Naive thymus-derived CD4-positive, alpha-beta T cell (primary cell): Measurements from ENCODE around the gene SORCS2. TPM values are rescaled to one million over a fixed set of nuclear protein-coding genes. Genes with fewer than 3 reads are reported as not detected.

ENCODE experiments used
- ATAC-seq: fragments of 150-1000 bp; cut with Tn5 transposase; 2 replicates; pipeline ENCODE4 v1.10.0; 2021; ENCODE audit warnings: mild to moderate bottlenecking, moderate library complexity
- CTCF ChIA-PET: fragments of 350-600 bp; sonication (Branson Sonifier 250); formaldehyde crosslinking; loops from one replicate; lab custom pipeline; 2021; ENCODE audit warnings: antibody characterized with exemption; lab: Charles Lee
- POLR2A ChIA-PET: fragments of 350-600 bp; sonication (Branson Sonifier 250); formaldehyde crosslinking; loops from one replicate; lab custom pipeline; 2021; ENCODE audit warnings: antibody characterized with exemption, inconsistent platforms; lab: Charles Lee
- DNase-seq, 9 donors: peaks; one replicate each; pipeline versions ENCODE4 v3.0.0 to v3.0.0-alpha.2; 2020 to 2022; ENCODE audit warnings: mixed read lengths in 1 of 9
- H3K27ac ChIP-seq: one replicate; pipeline ENCODE4 v1.7.0; 2013; ENCODE audit warnings: mild to moderate bottlenecking, low read depth, low read length, moderate library complexity
- H3K27me3 ChIP-seq, 2 donors: one replicate each; pipeline ENCODE4 v1.7.0; 2013; ENCODE audit warnings: low read length in 2 of 2, mild to moderate bottlenecking in 2 of 2, moderate library complexity in 2 of 2; ENCODE audit not compliant: control insufficient read depth in 2 of 2, insufficient read depth in 2 of 2
- H3K36me3 ChIP-seq, 3 experiments: 1 replicate in 2 of 3; 2 replicates in 1 of 3; pipeline ENCODE4 v1.7.0; 2013; ENCODE audit warnings: low read length in 3 of 3, mild to moderate bottlenecking in 3 of 3, moderate library complexity in 1 of 3; ENCODE audit not compliant: insufficient read depth in 3 of 3, control insufficient read depth in 2 of 3
- H3K4me1 ChIP-seq, 2 donors: one replicate each; pipeline ENCODE4 v1.7.0; 2013; ENCODE audit warnings: low read length in 2 of 2, mild to moderate bottlenecking in 2 of 2, moderate library complexity in 1 of 2; ENCODE audit not compliant: control insufficient read depth in 2 of 2, insufficient read depth in 2 of 2
- H3K4me3 ChIP-seq: 2 replicates; pipeline ENCODE4 v1.7.0; 2013; ENCODE audit warnings: mild to moderate bottlenecking, low read length
- H3K9me3 ChIP-seq, 3 experiments: 1 replicate in 2 of 3; 2 replicates in 1 of 3; pipeline ENCODE4 v1.7.0; 2013; ENCODE audit warnings: low read length in 3 of 3; ENCODE audit not compliant: control insufficient read depth in 2 of 3
- H3K27ac Mint-ChIP-seq, 9 donors: one replicate each; pipeline ENCODE4 v1.8.0; 2020 to 2022; ENCODE audit warnings: mixed read lengths in 9 of 9, mild to moderate bottlenecking in 8 of 9, moderate library complexity in 5 of 9, inconsistent platforms in 2 of 9
- H3K27me3 Mint-ChIP-seq, 5 donors: one replicate each; pipeline ENCODE4 v1.8.0; 2021 to 2022; ENCODE audit warnings: mixed read lengths in 5 of 5, mild to moderate bottlenecking in 1 of 5
- H3K36me3 Mint-ChIP-seq, 5 donors: one replicate each; pipeline ENCODE4 v1.8.0; 2020 to 2022; ENCODE audit warnings: mixed read lengths in 5 of 5, mild to moderate bottlenecking in 3 of 5, inconsistent platforms in 1 of 5
- H3K4me1 Mint-ChIP-seq, 7 donors: one replicate each; pipeline ENCODE4 v1.8.0; 2020 to 2022; ENCODE audit warnings: mixed read lengths in 7 of 7, mild to moderate bottlenecking in 3 of 7, inconsistent platforms in 1 of 7
- H3K4me3 Mint-ChIP-seq, 10 donors: one replicate each; pipeline ENCODE4 v1.8.0; 2020 to 2022; ENCODE audit warnings: mild to moderate bottlenecking in 10 of 10, mixed read lengths in 10 of 10, moderate library complexity in 6 of 10, inconsistent platforms in 2 of 10
- H3K9me3 Mint-ChIP-seq, 11 donors: one replicate each; pipeline ENCODE4 v1.8.0; 2020 to 2022; ENCODE audit warnings: mixed read lengths in 11 of 11, mild to moderate bottlenecking in 4 of 11, inconsistent platforms in 1 of 11, moderate library complexity in 1 of 11
- intact Hi-C, 2 donors: fragments of 100-400 bp; cut with micrococcal nuclease; formaldehyde crosslinking; loops; one replicate each; pipeline ENCODE4 v1.15.1; 2023
- polyA plus RNA-seq, 2 donors: library from polyadenylated mRNA; unstranded; fragments of 300-500 nt; fragmentation: Illumina TruSeq; gene quantifications; one replicate each; pipeline ENCODE4 v1.2.3, GENCODE V29; 2021
- total RNA-seq, 6 experiments: library from RNA in 5 of 6; stranded (reverse) in 5 of 6; gene quantifications; 1 replicate in 5 of 6; 2 replicates in 1 of 6; pipeline ENCODE4 v1.2.3 and lab custom pipeline; 2021 to 2026

The SORCS2 gene
- total and polyA plus RNA-seq, 7 experiments from 2014 or later = 0.10 TPM; not detected in 6

DNA sequence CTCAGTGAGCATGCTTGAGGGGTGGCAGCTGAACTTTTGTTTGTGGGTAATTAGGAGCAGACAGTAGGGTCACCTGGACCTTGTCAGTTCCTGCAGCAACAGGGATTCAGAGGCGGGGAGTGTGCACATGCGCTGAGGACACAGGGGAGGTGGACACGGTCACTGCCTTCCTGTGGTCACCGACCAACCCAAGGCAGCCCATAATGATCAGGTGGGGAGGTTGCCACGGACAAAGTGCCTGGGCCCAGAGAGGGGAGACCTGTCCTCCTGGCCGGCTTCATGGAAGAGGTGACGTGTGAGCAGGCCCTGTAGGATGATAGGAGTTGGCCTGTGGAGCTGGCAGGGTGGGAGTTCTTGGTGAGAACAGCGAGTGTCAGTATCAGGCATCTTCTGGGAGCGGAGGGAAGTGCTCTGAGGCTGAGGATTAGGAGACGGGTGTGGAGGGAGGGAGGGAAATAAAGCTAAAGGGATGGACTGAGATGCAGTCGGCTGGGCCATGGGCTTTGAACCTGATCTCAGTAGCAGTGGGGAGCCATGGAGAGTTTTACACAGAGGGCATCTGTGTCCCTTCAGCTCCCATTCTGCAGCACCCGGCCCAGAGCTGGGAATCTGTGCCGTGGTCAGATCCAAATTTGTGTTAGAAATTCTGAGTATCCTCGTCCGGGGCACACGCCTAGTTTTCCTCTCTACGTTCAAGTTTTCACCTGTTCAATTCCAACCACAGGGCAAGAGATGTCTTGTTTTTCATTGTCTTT, 142.4 kb downstream of the SORCS2 start:
- Histone ChIP-seq H3K9me3 (no peaks in the 10 kb centered on the region), H3K4me1 (no peaks in the 10 kb centered on the region), H3K27me3 (no peaks in the 10 kb centered on the region), H3K36me3 (no peaks in the 10 kb centered on the region), H3K4me3 (no peak overlapping the region), H3K27ac (no peak overlapping the region)
- no peak overlapping the region for H3K4me3 Mint-ChIP-seq
- no peak for DNase-seq
- no peak for ATAC-seq
- intact Hi-C loops = loop anchor here in 1 of 2 donors (5.0 kb wide), 1 partner anchor 137 kb away; no protein-coding TSS in a partner anchor
- peaks cover 0 to 5% (median 0%) of the 10 kb centered on the region in 7 donors for H3K4me1 Mint-ChIP-seq
- H3K9me3 Mint-ChIP-seq = peaks cover 0 to 4% (median 0%) of the 10 kb centered on the region in 11 donors
- peaks cover 0 to 3% (median 0%) of the 10 kb centered on the region in 5 donors for H3K36me3 Mint-ChIP-seq
- H3K27ac Mint-ChIP-seq = no peak overlapping the region
- POLR2A ChIA-PET = no interaction called here
- peaks cover 0 to 4% (median 0%) of the 10 kb centered on the region in 5 donors for H3K27me3 Mint-ChIP-seq
- CTCF ChIA-PET = no interaction called here

DNA sequence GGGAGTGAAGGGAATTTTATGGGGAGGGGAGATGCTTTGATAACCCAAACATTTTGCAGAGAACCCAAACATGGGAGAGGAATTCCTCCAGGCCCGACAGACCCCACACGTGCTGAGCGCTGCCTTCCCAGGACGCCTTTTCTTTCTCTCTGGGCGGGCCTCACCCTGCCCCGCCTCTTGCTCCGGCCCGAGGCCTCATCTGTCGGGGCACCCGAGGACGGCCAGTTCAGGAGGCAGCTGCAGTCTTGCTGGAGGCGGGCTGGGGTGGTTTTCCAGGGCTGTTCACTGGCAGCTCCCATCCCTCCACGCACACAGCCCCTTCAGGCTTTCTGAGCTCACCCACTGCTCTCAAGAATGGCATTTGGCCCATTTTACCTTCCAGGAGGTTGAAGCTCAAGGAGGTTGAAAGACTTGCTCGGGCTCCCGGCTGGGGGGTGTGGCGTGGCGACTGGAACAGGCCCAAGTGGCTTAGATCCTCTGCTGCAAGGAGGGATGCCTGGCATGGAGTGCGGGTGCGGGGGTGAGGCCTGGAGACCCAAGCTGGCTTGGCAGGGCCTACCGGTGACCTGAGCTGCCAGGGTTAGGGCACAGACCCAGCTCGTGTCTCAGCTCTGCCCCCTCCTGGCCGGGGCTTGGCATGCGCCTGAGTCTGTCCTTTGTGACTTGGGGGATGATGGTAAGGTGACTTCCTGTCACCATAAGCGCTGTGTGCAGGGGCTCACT, 143.2 kb downstream of the SORCS2 start:
- H3K4me1 Mint-ChIP-seq = peaks cover 0 to 3% (median 0%) of the 10 kb centered on the region in 7 donors
- DNase-seq (peak in 7 of 9 donors; percentile 6 to 54 (median 16)), ATAC-seq (peak; percentile 36)
- H3K4me3 Mint-ChIP-seq = no peak overlapping the region
- peaks cover 0 to 4% (median 0%) of the 10 kb centered on the region in 11 donors for H3K9me3 Mint-ChIP-seq
- Histone ChIP-seq H3K36me3 (no peaks in the 10 kb centered on the region), H3K9me3 (no peaks in the 10 kb centered on the region), H3K27me3 (no peaks in the 10 kb centered on the region), H3K4me1 (no peaks in the 10 kb centered on the region), H3K27ac (no peak overlapping the region), H3K4me3 (no peak overlapping the region)
- intact Hi-C loops = loop anchor here in 1 of 2 donors (5.0 kb wide), 1 partner anchor 138 kb away; no protein-coding TSS in a partner anchor
- ChIA-PET POLR2A (no interaction called here), CTCF (no interaction called here)
- H3K36me3 Mint-ChIP-seq = peaks cover 0 to 3% (median 0%) of the 10 kb centered on the region in 5 donors
- H3K27ac Mint-ChIP-seq = no peak overlapping the region
- H3K27me3 Mint-ChIP-seq = peaks cover 0 to 4% (median 0%) of the 10 kb centered on the region in 5 donors

GRCh38 chr4:7336067-7336569, 143.8 kb downstream of the SORCS2 start:
- no peaks in the 10 kb centered on the region for H3K36me3 ChIP-seq
- ChIA-PET POLR2A (no interaction called here), CTCF (no interaction called here)
- Mint-ChIP-seq H3K27me3 (peaks cover 0 to 4% (median 0%) of the 10 kb centered on the region in 5 donors), H3K4me3 (no peak overlapping the region), H3K27ac (no peak overlapping the region), H3K9me3 (peaks cover 0 to 4% (median 0%) of the 10 kb centered on the region in 11 donors), H3K4me1 (peaks cover 0 to 3% (median 0%) of the 10 kb centered on the region in 7 donors), H3K36me3 (peaks cover 0 to 3% (median 0%) of the 10 kb centered on the region in 5 donors)
- no peaks in the 10 kb centered on the region for H3K4me1 ChIP-seq
- no peak for ATAC-seq
- H3K27me3 ChIP-seq = no peaks in the 10 kb centered on the region
- H3K4me3 ChIP-seq = no peak overlapping the region
- intact Hi-C loops = loop anchor here in 1 of 2 donors (5.0 kb wide), 1 partner anchor 139 kb away; no protein-coding TSS in a partner anchor
- no peaks in the 10 kb centered on the region for H3K9me3 ChIP-seq
- no peak for DNase-seq
- H3K27ac ChIP-seq = no peak overlapping the region

GRCh38 chr4:7336732-7337131, 144.4 kb downstream of the SORCS2 start:
- ChIA-PET CTCF (no interaction called here), POLR2A (no interaction called here)
- Mint-ChIP-seq H3K27ac (no peak overlapping the region), H3K4me1 (peaks cover 0 to 3% (median 0%) of the 10 kb centered on the region in 7 donors), H3K4me3 (no peak overlapping the region), H3K27me3 (peaks cover 0 to 4% (median 0%) of the 10 kb centered on the region in 5 donors), H3K9me3 (peaks cover 0 to 9% (median 2%) of the 10 kb centered on the region in 11 donors), H3K36me3 (peaks cover 0 to 5% (median 0%) of the 10 kb centered on the region in 5 donors)
- H3K27ac ChIP-seq = no peak overlapping the region
- H3K4me3 ChIP-seq = no peak overlapping the region
- H3K4me1 ChIP-seq = no peaks in the 10 kb centered on the region
- intact Hi-C loops = loop anchor here in 1 of 2 donors (5.0 kb wide), 1 partner anchor 139 kb away; no protein-coding TSS in a partner anchor
- no peaks in the 10 kb centered on the region for H3K9me3 ChIP-seq
- no peaks in the 10 kb centered on the region for H3K36me3 ChIP-seq
- H3K27me3 ChIP-seq = no peaks in the 10 kb centered on the region
- DNase-seq (no peak), ATAC-seq (no peak)

DNA sequence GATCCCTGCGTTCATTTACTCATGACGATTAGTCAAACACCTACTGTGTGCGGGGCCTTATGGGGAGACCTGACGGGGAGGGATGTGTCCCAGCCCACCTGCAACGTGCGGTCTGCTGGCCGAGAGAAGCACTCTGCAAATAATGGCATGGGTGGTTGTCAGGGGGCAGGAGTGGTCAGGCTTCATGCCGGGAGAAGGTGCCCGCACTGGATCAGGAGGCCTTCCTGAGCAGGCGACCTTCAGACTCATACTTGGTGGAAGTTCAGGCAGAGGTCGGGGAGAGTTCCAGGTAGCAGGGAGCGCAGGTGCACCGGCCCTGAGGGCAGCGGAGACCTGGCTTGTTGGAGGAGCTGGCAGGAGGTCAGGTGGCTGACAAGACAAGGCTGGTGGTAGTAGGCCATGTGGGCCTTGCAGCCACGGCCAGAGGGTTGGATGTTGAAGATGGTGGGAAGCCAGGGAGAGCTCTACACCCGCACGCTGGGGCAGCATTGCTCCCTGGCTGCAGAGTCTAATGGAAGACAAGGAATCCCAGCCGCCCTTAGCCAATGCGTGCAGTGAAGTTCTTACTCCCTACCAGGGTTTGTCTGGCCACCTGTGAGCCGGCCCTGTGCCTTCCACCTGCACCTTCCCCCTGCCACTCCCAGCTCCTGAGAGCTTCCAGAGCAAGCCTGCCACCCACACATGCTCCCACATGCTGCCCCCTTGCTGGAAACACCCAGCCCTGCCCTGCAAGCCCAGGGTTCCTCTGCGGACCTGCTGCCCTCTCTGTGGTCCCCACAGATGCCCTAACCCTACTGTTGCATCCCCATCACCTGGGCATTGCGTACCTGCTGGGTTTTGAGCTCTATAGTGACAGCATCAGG, 145.1 kb downstream of the SORCS2 start:
- H3K4me1 ChIP-seq = no peaks in the 10 kb centered on the region
- H3K27ac ChIP-seq = no peak overlapping the region
- Mint-ChIP-seq H3K4me3 (no peak overlapping the region), H3K9me3 (peaks cover 0 to 11% (median 2%) of the 10 kb centered on the region in 11 donors), H3K36me3 (peaks cover 0 to 8% (median 0%) of the 10 kb centered on the region in 5 donors), H3K4me1 (peaks cover 0 to 3% (median 0%) of the 10 kb centered on the region in 7 donors), H3K27me3 (peaks cover 0 to 4% (median 0%) of the 10 kb centered on the region in 5 donors), H3K27ac (no peak overlapping the region)
- no peaks in the 10 kb centered on the region for H3K27me3 ChIP-seq
- ChIA-PET POLR2A (no interaction called here), CTCF (no interaction called here)
- ATAC-seq (no peak), DNase-seq (no peak)
- intact Hi-C loops = loop anchor here in 1 of 2 donors (5.0 kb wide), 1 partner anchor 140 kb away; no protein-coding TSS in a partner anchor
- no peak overlapping the region for H3K4me3 ChIP-seq
- no peaks in the 10 kb centered on the region for H3K36me3 ChIP-seq
- H3K9me3 ChIP-seq = no peaks in the 10 kb centered on the region

DNA sequence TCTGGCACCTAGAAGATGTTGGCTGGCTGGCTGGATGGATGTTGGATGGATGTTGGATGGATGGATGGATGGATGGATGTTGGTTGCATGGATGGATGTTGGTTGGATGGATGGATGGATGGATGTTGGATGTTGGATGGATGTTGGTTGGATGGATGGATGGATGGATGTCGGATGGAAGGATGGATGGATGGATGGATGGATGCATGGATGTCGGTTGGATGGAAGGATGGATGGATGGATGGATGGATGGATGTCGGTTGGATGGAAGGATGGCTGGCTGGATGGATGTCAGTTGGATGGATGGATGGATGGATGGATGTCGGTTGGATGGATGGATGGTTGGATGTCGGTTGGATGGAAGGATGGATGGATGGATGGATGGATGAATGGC, 145.7 kb downstream of the SORCS2 start:
- intact Hi-C loops = loop anchor here in 1 of 2 donors (5.0 kb wide), 1 partner anchor 141 kb away; no protein-coding TSS in a partner anchor
- ATAC-seq (no peak), DNase-seq (no peak)
- peaks cover 0 to 3% (median 0%) of the 10 kb centered on the region in 7 donors for H3K4me1 Mint-ChIP-seq
- H3K27ac Mint-ChIP-seq = no peak overlapping the region
- no peak overlapping the region for H3K27ac ChIP-seq
- H3K4me1 ChIP-seq = no peaks in the 10 kb centered on the region
- peaks cover 0 to 4% (median 0%) of the 10 kb centered on the region in 5 donors for H3K27me3 Mint-ChIP-seq
- peaks cover 0 to 11% (median 3%) of the 10 kb centered on the region in 11 donors for H3K9me3 Mint-ChIP-seq
- no peaks in the 10 kb centered on the region for H3K9me3 ChIP-seq
- peaks cover 0 to 8% (median 0%) of the 10 kb centered on the region in 5 donors for H3K36me3 Mint-ChIP-seq
- CTCF ChIA-PET = no interaction called here
- no peaks in the 10 kb centered on the region for H3K27me3 ChIP-seq
- H3K4me3 Mint-ChIP-seq = no peak overlapping the region
- no peak overlapping the region for H3K4me3 ChIP-seq
- no peaks in the 10 kb centered on the region for H3K36me3 ChIP-seq
- POLR2A ChIA-PET = no interaction called here
